ENCODE data around the gene EXOC7. TPM values are rescaled to one million over a fixed set of nuclear protein-coding genes. Genes with fewer than 3 reads are reported as not detected.

The EXOC7 gene
- total and polyA plus RNA-seq, 12 donors: 65.7 to 145 (median 95.8) TPM

DNA sequence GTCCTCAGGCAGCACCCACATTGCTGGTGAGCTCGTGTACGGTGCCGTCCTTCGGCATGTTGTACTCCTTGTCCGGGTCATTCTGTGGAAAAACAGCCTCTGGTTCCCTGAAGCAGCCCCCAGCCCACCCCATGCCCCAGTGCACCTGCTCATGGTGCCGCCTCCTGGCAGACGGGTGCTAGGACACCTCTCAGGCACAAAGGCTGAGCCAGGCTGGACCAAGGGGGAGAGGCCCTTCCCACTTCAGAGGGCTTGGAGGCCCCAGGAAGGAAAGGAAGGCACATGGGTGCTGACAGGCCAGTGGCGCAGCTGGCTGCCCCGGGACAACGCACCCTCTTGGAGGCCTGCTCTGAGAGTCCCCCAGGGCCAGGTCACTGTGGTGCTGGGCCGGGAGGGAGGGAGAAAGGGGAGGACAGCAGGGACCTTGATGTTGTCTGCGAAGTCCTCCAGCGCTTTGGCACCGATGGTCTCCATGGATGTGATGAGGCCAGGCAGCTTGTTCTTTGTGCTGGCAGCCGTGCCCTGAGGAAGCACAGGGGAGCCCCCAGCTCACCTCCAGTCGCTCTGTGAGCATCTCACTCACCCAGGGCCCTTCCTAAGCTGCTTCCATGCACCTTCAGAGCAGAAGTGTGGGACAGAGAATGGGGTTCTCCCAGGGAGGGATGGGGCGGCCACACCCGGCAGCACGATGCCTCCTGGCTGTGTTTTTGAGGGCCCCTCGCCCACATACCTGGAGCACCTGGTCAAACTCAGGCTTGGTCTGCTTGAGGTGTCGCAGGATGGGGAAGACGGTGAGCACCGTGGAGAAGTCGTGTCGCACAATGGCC is 15.3 kb downstream of the EXOC7 start:
- intact Hi-C loops (cut with DNase I): no loop called here
- H3K27me3 ChIP-seq: no peaks in the 10 kb centered on the region
- H3K9me3 ChIP-seq (replicated peaks in 1 of 3): no peaks in the 10 kb centered on the region
- H3K4me1 ChIP-seq (replicated peaks in 1 of 2): no peaks in the 10 kb centered on the region
- TF ChIP-seq, protein P1, sequence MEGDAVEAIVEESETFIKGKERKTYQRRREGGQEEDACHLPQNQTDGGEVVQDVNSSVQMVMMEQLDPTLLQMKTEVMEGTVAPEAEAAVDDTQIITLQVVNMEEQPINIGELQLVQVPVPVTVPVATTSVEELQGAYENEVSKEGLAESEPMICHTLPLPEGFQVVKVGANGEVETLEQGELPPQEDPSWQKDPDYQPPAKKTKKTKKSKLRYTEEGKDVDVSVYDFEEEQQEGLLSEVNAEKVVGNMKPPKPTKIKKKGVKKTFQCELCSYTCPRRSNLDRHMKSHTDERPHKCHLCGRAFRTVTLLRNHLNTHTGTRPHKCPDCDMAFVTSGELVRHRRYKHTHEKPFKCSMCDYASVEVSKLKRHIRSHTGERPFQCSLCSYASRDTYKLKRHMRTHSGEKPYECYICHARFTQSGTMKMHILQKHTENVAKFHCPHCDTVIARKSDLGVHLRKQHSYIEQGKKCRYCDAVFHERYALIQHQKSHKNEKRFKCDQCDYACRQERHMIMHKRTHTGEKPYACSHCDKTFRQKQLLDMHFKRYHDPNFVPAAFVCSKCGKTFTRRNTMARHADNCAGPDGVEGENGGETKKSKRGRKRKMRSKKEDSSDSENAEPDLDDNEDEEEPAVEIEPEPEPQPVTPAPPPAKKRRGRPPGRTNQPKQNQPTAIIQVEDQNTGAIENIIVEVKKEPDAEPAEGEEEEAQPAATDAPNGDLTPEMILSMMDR (IDR thresholded peaks at IDR 0.05): no peak
- TF ChIP-seq POLR2A (IDR thresholded peaks at IDR 0.05): no peak
- H3K36me3 ChIP-seq (replicated peaks in 1 of 2): peaks cover 0 to 96% of the 10 kb centered on the region in 2 donors
- H3K27ac ChIP-seq: no peak overlapping the region
- no peak for DNase-seq
- 81 to 92% (median 88%) methylated on average over 16 to 25 of the region's 25 CpGs for WGBS, 4 donors
- no peak overlapping the region for H3K4me3 ChIP-seq

DNA sequence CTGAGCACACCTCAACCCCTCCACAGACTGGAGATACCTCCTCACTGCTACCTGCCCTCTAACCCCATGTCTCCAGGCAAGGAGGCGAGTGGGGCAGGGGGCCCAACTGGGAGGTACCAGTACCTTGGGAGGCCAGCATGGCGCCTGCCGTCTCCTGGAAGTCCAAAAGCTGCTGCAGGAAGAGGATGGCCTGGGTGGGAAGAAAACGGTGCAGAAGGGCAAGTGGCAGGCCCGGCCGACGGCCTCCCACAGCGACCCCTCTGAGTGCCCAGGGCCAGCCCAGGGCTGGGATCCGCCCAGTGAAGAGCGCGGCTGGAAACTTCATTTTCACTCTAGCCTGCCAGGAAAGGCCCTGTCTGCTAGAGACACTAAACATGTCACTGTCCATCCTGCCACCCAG is 16.1 kb downstream of the EXOC7 start:
- Histone ChIP-seq H3K36me3 (replicated peaks in 1 of 2) (peaks cover 0 to 91% of the 10 kb centered on the region in 2 donors), H3K4me3 (no peak overlapping the region), H3K27me3 (no peaks in the 10 kb centered on the region), H3K27ac (no peak overlapping the region), H3K9me3 (replicated peaks in 1 of 3) (no peaks in the 10 kb centered on the region), H3K4me1 (replicated peaks in 1 of 2) (no peaks in the 10 kb centered on the region)
- TF ChIP-seq, protein P1 (IDR thresholded peaks at IDR 0.05): no peak
- TF ChIP-seq POLR2A (IDR thresholded peaks at IDR 0.05): no peak
- no peak for DNase-seq
- 83 to 95% (median 86%) methylated on average over 7 to 11 of the region's 11 CpGs for WGBS, 4 donors
- intact Hi-C loops (cut with DNase I): no loop called here

DNA sequence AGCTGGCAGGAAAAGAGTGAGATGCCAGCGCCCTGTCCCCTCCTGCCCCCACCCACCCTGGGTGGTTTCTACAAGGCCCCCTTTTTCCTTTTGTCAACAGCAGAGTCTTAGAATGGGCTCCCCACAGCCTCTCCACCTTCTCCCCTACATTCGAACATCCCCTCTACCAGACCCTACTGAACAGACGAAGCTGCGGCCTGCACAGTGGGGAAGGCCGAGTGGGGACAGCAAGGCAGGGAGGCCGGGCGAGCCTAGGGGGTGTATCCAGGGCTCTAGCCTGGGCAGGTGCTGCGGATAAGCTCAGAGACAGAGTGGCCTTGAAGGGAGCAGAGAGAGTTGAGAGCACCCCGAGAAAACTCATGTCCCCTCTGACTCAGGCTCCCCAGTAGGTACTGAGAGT is 17.2 kb downstream of the EXOC7 start:
- Histone ChIP-seq H3K4me1 (replicated peaks in 1 of 2) (no peaks in the 10 kb centered on the region), H3K4me3 (no peak overlapping the region), H3K27me3 (no peaks in the 10 kb centered on the region), H3K27ac (no peak overlapping the region), H3K36me3 (replicated peaks in 1 of 2) (peaks cover 0 to 82% of the 10 kb centered on the region in 2 donors), H3K9me3 (replicated peaks in 1 of 3) (no peaks in the 10 kb centered on the region)
- TF ChIP-seq, protein P1 (IDR thresholded peaks at IDR 0.05): no peak
- no peak for TF ChIP-seq POLR2A (IDR thresholded peaks at IDR 0.05)
- DNase-seq: no peak
- intact Hi-C loops (cut with DNase I): no loop called here
- WGBS, 4 donors: 92 to 100% (median 94%) methylated on average over 5 to 9 of the region's 9 CpGs

DNA sequence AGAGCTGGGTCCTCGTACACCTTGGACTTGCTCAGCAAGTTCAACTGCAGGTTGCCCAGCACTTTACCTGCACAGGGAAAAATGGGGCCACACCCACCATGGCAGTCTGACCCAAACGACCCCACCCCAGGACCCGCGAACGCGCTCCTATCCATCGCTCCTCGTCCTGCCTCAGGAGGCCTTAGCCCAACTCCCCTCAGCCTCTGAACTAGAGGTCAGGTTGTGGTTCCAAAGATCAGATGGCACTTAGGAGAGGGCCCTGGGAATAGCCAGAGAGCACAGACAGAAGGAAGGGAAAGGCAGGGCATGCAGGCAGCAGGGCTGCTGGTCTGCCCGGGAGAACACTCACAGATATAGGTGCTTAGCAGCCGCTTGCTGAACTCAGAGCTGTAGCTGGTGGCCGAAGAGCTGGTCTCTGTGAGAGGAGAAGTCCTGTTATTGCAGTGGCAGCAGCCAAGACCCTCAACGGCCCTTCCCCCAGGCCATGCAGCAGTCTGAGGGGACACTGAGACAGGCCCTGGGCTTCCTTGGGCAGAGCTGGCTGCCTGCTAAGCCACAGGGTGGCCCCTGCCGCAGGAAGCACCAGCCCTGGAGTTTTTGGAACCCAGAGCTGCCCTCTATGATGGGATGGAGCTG is 17.7 kb downstream of the EXOC7 start:
- Histone ChIP-seq H3K9me3 (replicated peaks in 1 of 3) (no peaks in the 10 kb centered on the region), H3K36me3 (replicated peaks in 1 of 2) (peaks cover 0 to 78% of the 10 kb centered on the region in 2 donors), H3K4me3 (no peak overlapping the region), H3K4me1 (replicated peaks in 1 of 2) (no peaks in the 10 kb centered on the region), H3K27ac (no peak overlapping the region), H3K27me3 (no peaks in the 10 kb centered on the region)
- intact Hi-C loops (cut with DNase I): no loop called here
- DNase-seq: no peak
- no peak for TF ChIP-seq POLR2A (IDR thresholded peaks at IDR 0.05)
- TF ChIP-seq, protein P1 (IDR thresholded peaks at IDR 0.05): no peak
- WGBS, 4 donors: 91 to 93% (median 92%) methylated on average over 9 to 13 of the region's 13 CpGs
